ENCODE results near the gene ADAMTS8. TPM values are rescaled to one million over a fixed set of nuclear protein-coding genes. Genes with fewer than 3 reads are reported as not detected.

Gene ADAMTS8, protein sequence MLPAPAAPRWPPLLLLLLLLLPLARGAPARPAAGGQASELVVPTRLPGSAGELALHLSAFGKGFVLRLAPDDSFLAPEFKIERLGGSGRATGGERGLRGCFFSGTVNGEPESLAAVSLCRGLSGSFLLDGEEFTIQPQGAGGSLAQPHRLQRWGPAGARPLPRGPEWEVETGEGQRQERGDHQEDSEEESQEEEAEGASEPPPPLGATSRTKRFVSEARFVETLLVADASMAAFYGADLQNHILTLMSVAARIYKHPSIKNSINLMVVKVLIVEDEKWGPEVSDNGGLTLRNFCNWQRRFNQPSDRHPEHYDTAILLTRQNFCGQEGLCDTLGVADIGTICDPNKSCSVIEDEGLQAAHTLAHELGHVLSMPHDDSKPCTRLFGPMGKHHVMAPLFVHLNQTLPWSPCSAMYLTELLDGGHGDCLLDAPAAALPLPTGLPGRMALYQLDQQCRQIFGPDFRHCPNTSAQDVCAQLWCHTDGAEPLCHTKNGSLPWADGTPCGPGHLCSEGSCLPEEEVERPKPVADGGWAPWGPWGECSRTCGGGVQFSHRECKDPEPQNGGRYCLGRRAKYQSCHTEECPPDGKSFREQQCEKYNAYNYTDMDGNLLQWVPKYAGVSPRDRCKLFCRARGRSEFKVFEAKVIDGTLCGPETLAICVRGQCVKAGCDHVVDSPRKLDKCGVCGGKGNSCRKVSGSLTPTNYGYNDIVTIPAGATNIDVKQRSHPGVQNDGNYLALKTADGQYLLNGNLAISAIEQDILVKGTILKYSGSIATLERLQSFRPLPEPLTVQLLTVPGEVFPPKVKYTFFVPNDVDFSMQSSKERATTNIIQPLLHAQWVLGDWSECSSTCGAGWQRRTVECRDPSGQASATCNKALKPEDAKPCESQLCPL
- 1 to 10 TPM; 2.3 to 3.9 (median 2.8) TPM for polyA plus RNA-seq (ENCODE audit: insufficient read length in 3 of 3)

DNA sequence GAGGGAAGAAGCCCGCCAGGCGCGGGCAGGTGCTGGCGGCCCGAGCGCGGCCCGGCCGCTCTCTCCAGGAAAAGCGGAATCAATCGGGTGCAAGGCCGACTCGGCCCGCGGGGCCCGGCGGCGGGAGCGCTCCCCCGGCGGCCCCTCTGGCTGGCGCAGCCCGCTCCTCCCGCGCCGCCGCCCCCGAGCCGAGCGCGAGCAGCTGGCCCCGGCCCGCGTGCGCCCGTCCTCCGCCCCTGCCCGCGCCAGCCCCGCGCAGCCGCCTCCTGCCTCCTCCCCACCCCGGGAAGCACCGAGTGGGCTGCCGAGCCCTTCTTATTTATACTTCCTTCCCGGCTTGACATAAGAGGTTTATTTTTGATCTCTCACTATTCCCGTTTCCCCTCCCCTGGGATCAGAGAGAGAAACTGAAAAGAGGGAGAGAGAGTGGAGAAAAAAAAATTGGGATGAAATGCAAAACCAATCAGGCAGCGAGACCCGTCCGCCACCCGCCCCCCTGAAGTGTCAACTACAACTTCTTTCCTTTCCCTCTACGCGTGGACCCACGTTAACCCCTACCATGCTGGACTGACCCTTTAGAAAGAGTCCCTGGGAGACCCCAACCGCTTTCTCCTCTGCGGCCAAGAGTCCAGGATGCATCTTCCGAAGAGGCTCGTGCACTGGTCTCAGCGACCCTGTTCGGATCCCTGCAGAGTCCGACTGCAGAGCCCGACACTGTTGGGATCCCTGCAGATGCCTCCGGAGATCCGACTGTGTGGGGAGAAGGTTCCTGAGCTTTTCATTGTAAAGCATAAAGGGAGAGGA is at the start of gene ADAMTS8:
Gene ADAMTS8 (minus strand): TSS at position 294 of the 804 bp plus-strand sequence. CDS start 323 bp downstream, outside the sequence.
- DNase-seq (ENCODE audit: low read depth in 3 of 3, low spot score in 2 of 3) = no peak

DNA sequence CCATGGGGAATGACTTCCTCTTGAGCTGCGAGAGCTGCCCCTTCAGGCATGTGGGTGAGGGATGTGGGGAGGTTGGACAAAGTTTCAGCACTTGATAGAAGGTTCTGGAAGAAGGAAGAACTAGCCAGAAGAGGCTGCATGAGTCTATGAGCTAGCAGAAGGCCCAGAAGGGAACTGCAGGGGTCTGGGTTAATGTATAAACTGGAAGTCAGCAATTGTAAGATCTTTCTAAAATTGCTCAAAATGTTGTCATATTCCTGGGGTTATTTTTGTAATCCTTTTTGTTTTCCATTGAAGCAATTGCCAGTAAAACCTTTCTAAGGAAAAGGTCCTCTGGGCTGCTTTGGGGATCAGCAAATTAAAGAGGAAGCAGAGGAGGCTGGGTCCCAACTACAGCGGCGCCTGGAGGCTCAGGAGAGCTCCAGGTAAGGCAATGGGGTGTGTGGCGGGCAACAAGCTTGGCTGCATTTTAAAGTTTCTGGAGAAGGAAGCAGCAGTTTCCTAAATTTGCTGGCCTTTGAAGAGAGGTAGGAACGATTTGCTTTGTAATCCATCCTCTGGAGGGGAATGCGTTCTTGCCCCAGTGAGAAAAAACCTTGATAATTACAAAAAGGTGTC is 49.3 kb upstream of the ADAMTS8 start:
- DNase-seq (ENCODE audit: low read depth in 3 of 3, low spot score in 2 of 3) = no peak

DNA sequence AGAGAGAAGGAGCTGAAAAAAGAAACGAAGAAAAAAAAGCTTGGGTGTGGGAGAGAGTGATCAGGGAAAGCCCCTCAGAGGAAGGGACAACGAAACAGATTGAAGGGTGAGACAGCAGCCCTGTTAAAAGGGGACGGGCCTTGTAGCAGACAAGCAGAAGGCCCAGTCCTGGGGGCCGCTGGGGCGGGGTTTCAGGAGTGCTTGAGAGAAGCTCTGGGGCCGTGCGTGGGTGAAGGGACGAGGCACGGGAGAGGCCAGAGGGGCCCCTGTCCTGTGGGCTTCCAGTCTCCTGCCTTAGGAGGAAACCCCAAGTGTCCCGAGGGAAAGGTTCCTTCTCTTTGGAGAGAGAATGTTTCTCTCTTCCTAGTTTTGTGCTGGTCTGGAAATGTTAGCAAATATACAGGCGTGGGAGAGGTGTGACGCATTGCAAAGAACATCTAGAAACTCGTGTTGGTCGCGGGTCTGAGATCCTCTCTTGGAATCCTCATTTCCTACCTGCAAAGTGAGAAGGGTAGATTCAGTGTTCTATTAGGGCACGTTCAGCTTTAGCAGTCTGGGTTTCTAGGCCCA is 48.6 kb upstream of the ADAMTS8 start:
- DNase-seq (ENCODE audit: low read depth in 3 of 3, low spot score in 2 of 3) = no peak

DNA sequence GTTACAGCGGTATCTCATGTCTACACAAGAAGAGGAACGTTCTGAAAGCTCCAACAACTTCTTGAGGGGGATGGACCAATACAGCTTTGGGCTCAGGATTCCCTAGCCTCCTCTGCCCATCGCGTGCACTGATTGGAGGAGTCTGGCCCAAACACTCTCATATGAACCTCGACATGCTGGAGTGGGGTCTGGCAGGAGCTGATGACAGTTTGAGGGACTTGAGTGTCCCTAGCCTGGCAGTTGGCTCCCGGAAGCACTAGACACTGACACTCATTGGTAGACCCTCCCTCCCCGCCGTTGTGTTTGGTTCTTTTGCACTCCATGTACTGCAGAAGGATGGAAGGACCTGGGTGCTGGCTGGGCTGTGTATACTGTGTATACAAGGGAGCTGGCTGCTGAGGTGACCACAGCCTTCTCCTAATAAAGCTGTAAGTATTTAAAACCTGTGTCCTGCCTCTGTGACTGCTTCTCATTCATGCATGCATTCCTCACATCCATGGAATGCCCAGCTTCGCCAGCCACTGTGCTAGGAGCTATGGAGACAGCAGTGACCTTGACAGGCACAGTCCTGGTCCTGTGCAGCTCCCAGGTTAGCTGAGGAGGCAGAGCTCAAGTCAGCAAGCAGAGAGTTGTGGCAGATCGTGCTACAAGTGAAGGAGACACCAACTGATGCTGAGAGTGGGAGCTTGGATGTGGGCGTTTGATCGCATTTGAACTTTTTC is 48.0 kb upstream of the ADAMTS8 start:
- no peak for DNase-seq (ENCODE audit: low read depth in 3 of 3, low spot score in 2 of 3)

DNA sequence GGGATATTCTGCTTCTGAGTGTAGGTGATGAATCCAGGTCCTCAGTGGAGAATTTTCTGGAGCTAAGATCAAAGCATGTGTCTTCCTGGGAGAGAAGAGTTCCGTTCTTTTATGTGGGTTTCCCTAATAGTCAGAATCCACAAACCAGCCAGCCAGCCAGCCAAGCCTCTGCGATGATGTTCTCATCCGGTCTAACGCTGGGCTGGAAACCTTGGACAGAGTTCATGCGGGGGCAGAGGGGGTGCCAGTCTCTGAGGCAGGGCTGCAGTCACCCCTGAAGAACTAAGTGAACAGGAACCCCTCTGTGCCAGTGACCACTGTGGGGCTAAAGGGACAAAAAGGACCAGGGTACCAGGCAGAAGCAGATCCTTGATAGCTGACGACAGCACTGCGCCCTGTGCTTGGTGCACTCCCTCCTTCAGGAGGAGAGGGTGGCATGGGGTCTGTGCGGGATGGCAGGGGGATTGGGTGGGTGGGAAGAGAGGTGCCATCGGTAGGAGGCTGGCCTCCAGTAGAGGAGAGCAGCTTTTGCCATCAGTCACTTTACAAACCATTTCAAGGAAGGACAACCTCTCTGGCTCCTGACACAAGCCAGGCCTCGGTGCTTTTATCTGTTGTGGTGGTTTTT is 47.1 kb upstream of the ADAMTS8 start:
- no peak for DNase-seq (ENCODE audit: low read depth in 3 of 3, low spot score in 2 of 3)

DNA sequence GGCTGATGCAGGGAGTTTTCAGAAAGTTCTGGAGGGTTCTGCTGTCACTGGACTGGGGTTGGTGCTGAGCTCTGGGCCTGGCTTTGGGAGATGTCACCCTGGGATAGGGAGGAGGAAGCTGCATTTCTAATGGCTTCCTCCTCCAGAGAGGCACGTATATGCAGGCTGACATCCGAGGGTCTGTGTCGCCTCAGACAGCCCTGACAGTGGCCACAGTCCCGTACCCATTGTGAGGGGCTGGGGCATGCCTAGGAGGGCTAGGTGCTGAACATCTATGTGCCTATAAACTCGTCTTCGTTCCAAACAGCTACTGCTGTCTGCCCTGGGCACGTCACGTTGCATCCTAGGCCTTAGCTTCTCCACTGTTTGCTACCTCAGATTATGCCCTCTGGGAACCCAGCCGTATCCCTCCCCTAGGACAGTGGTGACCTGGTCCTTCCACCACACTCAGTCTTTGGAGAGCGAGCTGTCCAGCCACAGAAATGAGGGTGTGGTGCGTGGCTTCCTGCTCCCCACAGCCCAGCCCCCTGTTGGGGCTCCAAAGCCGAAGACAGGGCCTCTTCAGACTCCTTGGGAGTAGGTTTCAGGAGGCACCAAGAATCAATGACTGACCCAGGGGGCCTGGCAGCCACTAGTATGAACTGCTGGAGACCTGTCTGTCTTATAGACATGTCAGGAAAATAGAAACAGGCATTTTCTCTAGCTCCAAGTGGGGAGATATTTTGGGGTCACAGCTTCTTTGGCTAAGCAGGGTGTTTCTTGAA is 46.4 kb upstream of the ADAMTS8 start:
- no peak for DNase-seq (ENCODE audit: low read depth in 3 of 3, low spot score in 2 of 3)

DNA sequence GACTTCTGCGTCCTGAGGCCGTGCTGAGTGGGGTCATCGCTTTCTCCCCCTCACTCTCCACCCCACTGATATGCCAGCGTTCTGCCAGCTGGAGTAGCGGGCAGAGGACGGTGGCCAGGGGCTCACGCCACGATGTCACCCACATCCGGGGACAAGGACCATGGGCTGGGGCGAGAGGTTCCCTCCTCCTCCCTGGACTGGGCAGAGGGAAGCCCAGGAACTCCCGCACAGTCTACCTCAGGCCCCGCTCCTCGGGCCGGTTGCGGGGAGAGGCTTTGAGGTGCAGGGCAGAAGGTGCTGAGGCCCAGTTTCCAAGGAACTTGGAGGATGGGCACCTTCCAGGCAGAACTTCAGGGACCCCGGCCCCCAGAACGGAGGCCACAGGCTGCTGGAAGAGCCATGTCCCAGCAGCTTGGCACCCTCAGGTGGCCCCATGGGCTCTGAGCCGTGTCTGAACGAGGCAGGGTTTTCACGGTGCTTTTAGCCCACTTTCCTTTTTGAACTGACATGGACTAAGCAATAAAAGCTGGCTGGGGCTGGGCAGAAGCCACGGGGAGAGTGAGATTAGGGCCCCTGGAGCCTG is 45.5 kb upstream of the ADAMTS8 start:
- no peak for DNase-seq (ENCODE audit: low read depth in 3 of 3, low spot score in 2 of 3)

DNA sequence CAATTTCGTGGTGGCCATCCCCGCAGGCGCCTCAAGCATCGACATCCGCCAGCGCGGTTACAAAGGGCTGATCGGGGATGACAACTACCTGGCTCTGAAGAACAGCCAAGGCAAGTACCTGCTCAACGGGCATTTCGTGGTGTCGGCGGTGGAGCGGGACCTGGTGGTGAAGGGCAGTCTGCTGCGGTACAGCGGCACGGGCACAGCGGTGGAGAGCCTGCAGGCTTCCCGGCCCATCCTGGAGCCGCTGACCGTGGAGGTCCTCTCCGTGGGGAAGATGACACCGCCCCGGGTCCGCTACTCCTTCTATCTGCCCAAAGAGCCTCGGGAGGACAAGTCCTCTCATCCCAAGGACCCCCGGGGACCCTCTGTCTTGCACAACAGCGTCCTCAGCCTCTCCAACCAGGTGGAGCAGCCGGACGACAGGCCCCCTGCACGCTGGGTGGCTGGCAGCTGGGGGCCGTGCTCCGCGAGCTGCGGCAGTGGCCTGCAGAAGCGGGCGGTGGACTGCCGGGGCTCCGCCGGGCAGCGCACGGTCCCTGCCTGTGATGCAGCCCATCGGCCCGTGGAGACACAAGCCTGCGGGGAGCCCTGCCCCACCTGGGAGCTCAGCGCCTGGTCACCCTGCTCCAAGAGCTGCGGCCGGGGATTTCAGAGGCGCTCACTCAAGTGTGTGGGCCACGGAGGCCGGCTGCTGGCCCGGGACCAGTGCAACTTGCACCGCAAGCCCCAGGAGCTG is 44.8 kb upstream of the ADAMTS8 start:
- DNase-seq (ENCODE audit: low read depth in 3 of 3, low spot score in 2 of 3) = no peak

DNA sequence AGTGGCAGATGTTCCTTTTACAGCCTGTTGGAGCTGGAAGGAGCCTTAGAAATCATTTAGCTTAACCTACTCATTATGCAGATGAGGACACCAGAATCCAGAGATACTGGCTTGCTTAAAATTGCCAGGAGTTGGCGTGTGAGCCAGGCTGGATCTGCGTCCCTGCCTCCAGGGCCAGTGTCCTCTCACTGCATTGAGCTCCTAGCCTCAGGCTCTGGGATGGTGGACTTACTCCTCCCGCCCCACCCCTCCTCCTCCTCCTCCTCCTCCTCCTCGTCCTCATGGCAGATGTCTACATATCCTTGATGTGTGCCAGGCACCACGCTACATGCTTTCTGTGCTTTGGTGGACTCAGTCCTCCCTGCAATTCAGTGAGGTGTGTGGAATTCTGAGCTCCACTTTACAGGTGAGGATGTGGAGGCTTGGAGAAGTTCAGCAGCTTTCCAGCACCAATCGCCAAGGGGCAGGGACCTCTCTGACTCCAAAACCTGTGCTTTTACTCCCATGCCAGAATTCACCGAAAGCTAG is 44.1 kb upstream of the ADAMTS8 start:
- no peak for DNase-seq (ENCODE audit: low read depth in 3 of 3, low spot score in 2 of 3)

DNA sequence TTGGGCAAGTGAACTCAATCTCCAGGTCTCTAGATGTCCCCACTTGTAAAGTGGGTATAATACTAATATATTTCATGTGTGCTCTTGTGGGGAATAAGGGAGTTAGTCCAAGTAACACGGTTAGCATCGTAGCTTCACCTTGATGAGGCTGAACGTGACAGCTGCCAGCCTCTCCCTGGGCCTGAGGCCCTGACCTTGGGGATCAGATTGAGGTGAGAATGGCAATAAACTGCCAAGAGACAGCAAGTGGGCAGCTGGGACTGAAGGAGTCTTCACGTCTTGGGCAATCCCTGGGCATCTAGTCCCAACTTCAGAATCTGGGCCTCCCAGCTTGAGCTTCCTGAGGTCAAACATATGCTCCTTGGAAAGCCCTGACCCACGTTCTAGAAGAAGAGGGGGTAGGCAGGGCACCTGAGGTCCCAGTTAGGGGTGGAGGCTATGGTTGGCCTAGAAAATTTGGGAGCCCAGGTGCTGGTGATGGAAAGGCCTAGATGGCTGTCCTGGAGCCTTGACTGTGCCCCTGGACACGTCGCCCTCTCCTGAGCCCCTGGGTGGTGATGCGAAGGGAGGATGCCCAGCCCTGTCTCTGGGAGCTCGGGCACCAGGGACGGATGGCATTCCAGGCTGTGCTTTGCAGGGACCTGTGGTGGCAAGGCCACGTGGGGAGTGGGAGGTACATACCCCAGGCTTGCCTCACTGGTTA is 43.5 kb upstream of the ADAMTS8 start:
- no peak for DNase-seq (ENCODE audit: low read depth in 3 of 3, low spot score in 2 of 3)

DNA sequence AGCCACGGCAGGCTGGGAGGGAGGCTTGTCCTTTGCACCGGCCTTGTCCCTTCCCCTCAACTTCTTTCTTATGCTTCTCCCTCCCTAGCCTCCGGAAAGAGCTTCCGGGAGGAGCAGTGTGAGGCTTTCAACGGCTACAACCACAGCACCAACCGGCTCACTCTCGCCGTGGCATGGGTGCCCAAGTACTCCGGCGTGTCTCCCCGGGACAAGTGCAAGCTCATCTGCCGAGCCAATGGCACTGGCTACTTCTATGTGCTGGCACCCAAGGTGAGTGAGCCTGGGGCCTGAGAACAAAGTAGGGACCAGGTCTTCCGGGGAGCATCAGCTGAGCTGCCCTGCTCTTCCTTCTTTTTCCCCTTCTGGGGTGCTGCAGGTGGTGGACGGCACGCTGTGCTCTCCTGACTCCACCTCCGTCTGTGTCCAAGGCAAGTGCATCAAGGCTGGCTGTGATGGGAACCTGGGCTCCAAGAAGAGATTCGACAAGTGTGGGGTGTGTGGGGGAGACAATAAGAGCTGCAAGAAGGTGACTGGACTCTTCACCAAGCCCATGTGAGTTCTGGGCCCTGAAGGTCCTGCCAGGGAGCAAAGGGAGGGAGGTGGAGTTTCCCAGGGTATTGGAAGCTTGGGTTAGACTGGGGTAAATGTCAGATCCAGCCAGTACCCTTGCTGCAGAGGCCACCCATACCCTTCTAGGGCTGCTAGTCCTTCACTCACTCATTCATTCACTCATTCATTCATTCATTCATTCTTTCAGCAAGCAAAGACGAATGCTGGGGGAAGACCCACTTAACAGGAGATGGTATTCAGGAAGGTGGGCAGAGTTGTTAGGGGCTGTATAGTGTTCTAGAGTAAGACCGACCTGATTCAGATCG is 42.7 kb upstream of the ADAMTS8 start:
- DNase-seq (ENCODE audit: low read depth in 3 of 3, low spot score in 2 of 3) = no peak

DNA sequence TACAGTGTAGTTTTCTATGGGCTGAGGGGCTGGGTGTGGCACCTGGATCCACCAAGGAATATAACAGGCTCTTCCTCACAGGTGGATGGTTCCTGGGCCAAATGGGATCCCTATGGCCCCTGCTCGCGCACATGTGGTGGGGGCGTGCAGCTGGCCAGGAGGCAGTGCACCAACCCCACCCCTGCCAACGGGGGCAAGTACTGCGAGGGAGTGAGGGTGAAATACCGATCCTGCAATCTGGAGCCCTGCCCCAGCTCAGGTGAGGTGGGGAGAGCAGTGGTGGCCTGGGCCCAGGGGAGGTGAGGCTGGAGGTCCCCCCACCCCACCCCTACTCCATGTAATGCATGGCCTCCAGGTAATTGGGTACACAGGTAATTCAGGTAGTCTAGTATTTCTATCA is 40.8 kb upstream of the ADAMTS8 start:
- no peak for DNase-seq (ENCODE audit: low read depth in 3 of 3, low spot score in 2 of 3)

DNA sequence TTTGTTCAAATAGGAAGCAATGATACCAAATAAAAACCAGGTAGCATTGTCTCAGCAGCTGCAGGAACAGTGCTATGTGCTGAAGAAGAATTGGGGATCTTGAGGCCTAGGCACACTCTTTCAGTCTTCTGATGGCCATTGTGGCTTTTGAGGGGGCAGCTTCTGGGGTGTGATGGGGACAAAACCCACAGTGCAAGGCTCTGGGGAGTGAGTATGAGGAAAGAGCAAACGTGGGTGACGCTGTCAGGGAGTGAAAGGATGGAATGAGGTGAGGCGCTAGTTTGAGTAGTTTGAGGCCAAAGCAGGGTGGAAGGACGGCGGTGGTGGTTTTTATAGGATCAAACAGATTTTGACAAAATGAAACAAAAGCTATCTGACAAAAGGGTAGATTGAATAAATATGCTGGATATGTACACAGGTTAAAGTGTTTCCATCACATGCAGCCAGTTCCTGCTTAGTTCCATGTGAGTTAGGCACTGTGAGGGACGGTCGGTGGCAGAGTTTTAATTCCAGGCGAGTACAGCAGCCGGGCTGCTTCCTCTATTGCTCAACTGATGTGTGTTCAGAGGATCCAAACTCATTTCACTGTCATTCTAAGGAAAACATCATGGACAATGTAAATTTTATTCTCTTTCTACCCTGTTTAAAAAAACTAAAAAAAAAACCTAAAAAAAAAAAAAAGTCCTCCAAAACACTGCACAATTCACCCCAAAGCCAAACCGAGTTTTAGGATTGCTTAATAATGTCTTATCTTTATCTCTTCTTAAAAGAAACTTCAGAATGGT is 38.9 kb upstream of the ADAMTS8 start:
- no peak for DNase-seq (ENCODE audit: low read depth in 3 of 3, low spot score in 2 of 3)

DNA sequence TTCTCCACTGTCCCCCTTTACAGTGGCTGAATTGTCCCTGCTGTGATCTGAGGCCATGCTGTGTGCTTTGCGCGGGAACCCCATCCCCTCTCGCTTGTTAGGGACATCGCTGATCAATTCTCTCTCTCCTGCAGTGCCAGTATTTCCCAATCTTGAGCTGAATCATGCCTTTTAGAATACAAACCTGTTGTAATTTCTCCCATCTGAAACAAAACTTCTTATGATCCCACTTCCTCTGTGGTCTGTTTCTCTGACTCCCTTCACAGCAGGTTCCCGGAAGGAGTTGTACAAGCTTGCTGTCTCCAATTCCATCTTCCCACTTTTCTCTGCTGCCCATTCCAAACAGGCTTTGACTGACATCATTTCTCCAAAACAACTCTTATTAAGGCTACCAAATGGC is 36.9 kb upstream of the ADAMTS8 start:
- DNase-seq (ENCODE audit: low read depth in 3 of 3, low spot score in 2 of 3) = no peak
